B cell (primary cell): ENCODE data around the gene AGPAT3. TPM values are rescaled to one million over a fixed set of nuclear protein-coding genes. Genes with fewer than 3 reads are reported as not detected.

Experiments
- ATAC-seq: fragments of 200-7000 bp; cut with Tn5 transposase; one replicate; pipeline ENCODE4 v1.10.0; 2021; ENCODE audit warnings: low read depth, mild to moderate bottlenecking, moderate number of reproducible peaks, moderate library complexity
- CTCF ChIA-PET: fragments of 350-600 bp; sonication (Branson Sonifier 250); formaldehyde crosslinking; loops from one replicate; lab custom pipeline; 2021; ENCODE audit warnings: antibody characterized with exemption, inconsistent platforms; lab: Charles Lee
- POLR2A ChIA-PET: fragments of 350-600 bp; sonication (Branson Sonifier 250); formaldehyde crosslinking; loops from one replicate; lab custom pipeline; 2021; ENCODE audit warnings: antibody characterized with exemption; lab: Charles Lee
- DNase-seq: peaks from one replicate; pipeline ENCODE4 v3.0.0; 2013
- H2AFZ ChIP-seq: 2 replicates; pipeline ENCODE4 v1.6.1; 2012; ENCODE audit warnings: mild to moderate bottlenecking, low read depth, low read length; ENCODE audit not compliant: insufficient read depth, poor library complexity, severe bottlenecking
- H3K27ac ChIP-seq, 2 donors: 1 replicate in 1 of 2; 2 replicates in 1 of 2; pipeline ENCODE4 v1.5.1; 2012 to 2013; ENCODE audit warnings: low read length in 2 of 2, mild to moderate bottlenecking in 2 of 2, moderate library complexity in 1 of 2
- H3K27me3 ChIP-seq, 4 experiments: fragments of 200-600 bp in 1 of 4; sonication (generic) in 1 of 4; replicated peaks in 1 of 4; 1 replicate in 2 of 4; 2 replicates in 2 of 4; pipeline versions ENCODE4 v1.6.1 to v1.7.0; 2013 to 2016; ENCODE audit warnings: low read length in 3 of 4, mild to moderate bottlenecking in 2 of 4, mixed read lengths in 1 of 4, moderate library complexity in 1 of 4; ENCODE audit not compliant: insufficient read depth in 4 of 4, control insufficient read depth in 3 of 4; ENCODE audit errors: control extremely low read depth in 1 of 4
- H3K36me3 ChIP-seq, 2 experiments: replicated peaks in 1 of 2; 1 replicate in 1 of 2; 2 replicates in 1 of 2; pipeline versions ENCODE4 v1.6.1 to v1.7.1; 2013; ENCODE audit warnings: low read length in 1 of 2; ENCODE audit not compliant: insufficient read depth in 2 of 2, control insufficient read depth in 1 of 2; ENCODE audit errors: control extremely low read depth in 1 of 2, extremely low read depth in 1 of 2
- H3K4me1 ChIP-seq, 2 donors: fragments of 200-600 bp in 1 of 2; sonication (generic) in 1 of 2; 1 replicate in 1 of 2; 2 replicates in 1 of 2; pipeline versions ENCODE4 v1.5.1 to v1.6.1; 2013 to 2017; ENCODE audit warnings: low read length in 2 of 2; ENCODE audit not compliant: control insufficient read depth in 2 of 2, insufficient read depth in 2 of 2
- H3K4me2 ChIP-seq: replicated peaks from 2 replicates; pipeline ENCODE3; 2012; ENCODE audit warnings: mild to moderate bottlenecking, low read depth, low read length; ENCODE audit not compliant: poor library complexity, severe bottlenecking
- H3K4me3 ChIP-seq, 5 experiments: fragments of 200-600 bp in 1 of 5; sonication (generic) in 1 of 5; 1 replicate in 3 of 5; 2 replicates in 2 of 5; pipeline versions ENCODE4 v1.5.1 to v1.7.0; 2011 to 2016; ENCODE audit warnings: low read length in 4 of 5, mild to moderate bottlenecking in 4 of 5, low read depth in 2 of 5, control low read depth in 1 of 5, moderate library complexity in 1 of 5; ENCODE audit not compliant: insufficient read depth in 1 of 5; ENCODE audit errors: control extremely low read depth in 1 of 5, extremely low read depth in 1 of 5
- H3K79me2 ChIP-seq: fragments of 200-600 bp; sonication (generic); one replicate; pipeline ENCODE4 v1.6.0; 2016; ENCODE audit warnings: low read length; ENCODE audit not compliant: control insufficient read depth, insufficient read depth
- H3K9ac ChIP-seq: fragments of 200-600 bp; sonication (generic); 2 replicates; pipeline ENCODE4 v1.6.1; 2017; ENCODE audit warnings: mild to moderate bottlenecking, low read length, moderate library complexity
- H3K9me3 ChIP-seq, 3 donors: one replicate each; pipeline versions ENCODE4 v1.6.1 to v1.7.1; 2013; ENCODE audit warnings: low read length in 2 of 3; ENCODE audit not compliant: control insufficient read depth in 2 of 3, insufficient read depth in 1 of 3; ENCODE audit errors: control extremely low read depth in 1 of 3
- H4K20me1 ChIP-seq: 2 replicates; pipeline ENCODE4 v1.6.0; 2012; ENCODE audit warnings: mild to moderate bottlenecking, low read length; ENCODE audit not compliant: insufficient read depth, control insufficient read depth, poor library complexity, severe bottlenecking
- H3K27ac Mint-ChIP-seq: one replicate; pipeline ENCODE4 v1.8.0; 2021; ENCODE audit warnings: mixed read lengths
- H3K27me3 Mint-ChIP-seq: one replicate; pipeline ENCODE4 v1.8.0; 2021; ENCODE audit warnings: mixed read lengths
- H3K4me1 Mint-ChIP-seq: one replicate; pipeline ENCODE4 v1.8.0; 2021; ENCODE audit warnings: mixed read lengths
- H3K4me3 Mint-ChIP-seq: one replicate; pipeline ENCODE4 v1.8.0; 2021; ENCODE audit warnings: mixed read lengths
- H3K9me3 Mint-ChIP-seq: one replicate; pipeline ENCODE4 v1.8.0; 2022; ENCODE audit warnings: mixed read lengths; ENCODE audit not compliant: insufficient read depth
- CTCF ChIP-seq: fragments of 200-600 bp; IDR thresholded peaks from one replicate; pipeline ENCODE4 v1.8.0; 2022; ENCODE audit warnings: antibody characterized with exemption, mild to moderate bottlenecking
- EZH2 ChIP-seq: IDR thresholded peaks from 2 replicates; pipeline ENCODE4 v1.6.1; 2012; ENCODE audit warnings: borderline replicate concordance, low read depth, mild to moderate bottlenecking, moderate library complexity, low read length; ENCODE audit not compliant: insufficient read depth, poor library complexity, severe bottlenecking
- WGBS: methylation state at CpG from one replicate; pipeline ENCODE4 v1.1.5; 2013; ENCODE audit warnings: missing lambda C conversion rate; ENCODE audit not compliant: insufficient coverage; 5-methylcytosine and 5-hydroxymethylcytosine counted together
- intact Hi-C: fragments of 100-400 bp; cut with micrococcal nuclease; formaldehyde crosslinking; loops from one replicate; pipeline ENCODE4 v1.10.0; 2022
- polyA plus RNA-seq: library from polyadenylated mRNA; depleted of rRNA; stranded (reverse); fragments of >200 nt; gene quantifications from 2 replicates; pipeline ENCODE4 v1.2.3, GENCODE V29; 2012
- total RNA-seq, 2 donors: library from RNA; stranded (reverse); fragments of 120-200 nt in 1 of 2; gene quantifications; 1 replicate in 1 of 2; 2 replicates in 1 of 2; pipeline versions ENCODE4 v1.2.3 to v1.2.4, GENCODE V29; 2013 to 2022

AGPAT3 gene
- total and polyA plus RNA-seq, 2 donors (not counting 1 experiment from before 2014, with no cell fraction given), result 14.3 to 49.3 TPM

GRCh38 chr21:43942621-43943020 lies 77.6 kb downstream of the AGPAT3 start:
- H3K4me3 Mint-ChIP-seq, result no peak overlapping the region
- H3K9me3 Mint-ChIP-seq, result no peaks in the 10 kb centered on the region
- no peaks in the 10 kb centered on the region for H3K27me3 Mint-ChIP-seq
- H4K20me1 ChIP-seq, result peaks cover 66% of the 10 kb centered on the region
- H2AFZ ChIP-seq, result no peak overlapping the region
- no peak overlapping the region for H3K27ac Mint-ChIP-seq
- H3K4me1 ChIP-seq, result peaks cover 4 to 18% of the 10 kb centered on the region in 2 donors
- H3K27me3 ChIP-seq, result no peaks in the 10 kb centered on the region
- POLR2A ChIA-PET, result no interaction called here
- DNase-seq (no peak), ATAC-seq (no peak)
- intact Hi-C loops, result no loop called here
- H3K36me3 ChIP-seq, result no peaks in the 10 kb centered on the region
- no peak overlapping the region for H3K4me2 ChIP-seq
- CTCF ChIA-PET, result no interaction called here
- no peak for TF ChIP-seq CTCF
- no peak for TF ChIP-seq EZH2
- H3K4me3 ChIP-seq, result no peak overlapping the region
- H3K27ac ChIP-seq, result no peak overlapping the region
- H3K4me1 Mint-ChIP-seq, result peaks cover 16% of the 10 kb centered on the region
- no peaks in the 10 kb centered on the region for H3K9me3 ChIP-seq
- peaks cover 74% of the 10 kb centered on the region for H3K79me2 ChIP-seq
- H3K9ac ChIP-seq, result no peak overlapping the region
- 100% methylated on average over 11 of the region's 13 CpGs for WGBS

- no peak for TF ChIP-seq CTCF
- no peak for TF ChIP-seq EZH2
- H3K27ac ChIP-seq, result no peak overlapping the region
These were observed 78.6 kb downstream of the AGPAT3 start for GRCh38 chr21:43943512-43944077.

More at GRCh38 chr21:43943512-43944077, 78.6 kb downstream of the AGPAT3 start:
- H3K27ac Mint-ChIP-seq, result no peak overlapping the region
- no peak overlapping the region for H2AFZ ChIP-seq
- peaks cover 81% of the 10 kb centered on the region for H3K79me2 ChIP-seq
- H3K27me3 ChIP-seq, result no peaks in the 10 kb centered on the region
- H3K27me3 Mint-ChIP-seq, result no peaks in the 10 kb centered on the region
- H3K4me2 ChIP-seq, result no peak overlapping the region
- 95% methylated on average over 30 of the region's 30 CpGs for WGBS
- no peak overlapping the region for H3K4me3 Mint-ChIP-seq
- no peak for ATAC-seq
- peaks cover 65% of the 10 kb centered on the region for H4K20me1 ChIP-seq
- H3K4me1 ChIP-seq, result peaks cover 0 to 9% of the 10 kb centered on the region in 2 donors
- DNase-seq, result no peak
- CTCF ChIA-PET, result no interaction called here
- no peak overlapping the region for H3K4me3 ChIP-seq
- no peak overlapping the region for H3K9ac ChIP-seq
- POLR2A ChIA-PET, result no interaction called here
- H3K9me3 ChIP-seq, result peaks cover 0 to 9% (median 0%) of the 10 kb centered on the region in 3 donors
- no peaks in the 10 kb centered on the region for H3K9me3 Mint-ChIP-seq
- H3K36me3 ChIP-seq, result no peaks in the 10 kb centered on the region
- intact Hi-C loops, result no loop called here
- peaks cover 8% of the 10 kb centered on the region for H3K4me1 Mint-ChIP-seq
